ENCODE results near the gene MXD3. TPM values are rescaled to one million over a fixed set of nuclear protein-coding genes. Genes with fewer than 3 reads are reported as not detected.
A peak's percentile ranks its signal among the peaks of the same experiment; 100 is the strongest.
"Not testable (repeated sequence)": the region's sequence is repeated elsewhere in the genome, so short reads cannot be mapped to it uniquely, and the experiment has no call there.

The MXD3 gene
- total RNA-seq, 1 donor from 2014 or later, result 12.8 TPM

GRCh38 chr5:177290816-177291596, 20.7 kb downstream of the MXD3 start:
- no peak for DNase-seq (ENCODE audit: low spot score)
- no peaks in the 10 kb centered on the region for H3K27me3 Mint-ChIP-seq (ENCODE audit: low read depth)
- no peaks in the 10 kb centered on the region for H3K9me3 Mint-ChIP-seq
- peaks cover 61% of the 10 kb centered on the region for H3K36me3 Mint-ChIP-seq (ENCODE audit: low read depth)
- no peak overlapping the region for H3K4me3 Mint-ChIP-seq (ENCODE audit: low read depth)
- no peak overlapping the region for H3K27ac Mint-ChIP-seq
- intact Hi-C loops (cut with micrococcal nuclease), result no loop called here
- peaks cover 15% of the 10 kb centered on the region for H3K4me1 Mint-ChIP-seq (ENCODE audit: low read depth)

DNA sequence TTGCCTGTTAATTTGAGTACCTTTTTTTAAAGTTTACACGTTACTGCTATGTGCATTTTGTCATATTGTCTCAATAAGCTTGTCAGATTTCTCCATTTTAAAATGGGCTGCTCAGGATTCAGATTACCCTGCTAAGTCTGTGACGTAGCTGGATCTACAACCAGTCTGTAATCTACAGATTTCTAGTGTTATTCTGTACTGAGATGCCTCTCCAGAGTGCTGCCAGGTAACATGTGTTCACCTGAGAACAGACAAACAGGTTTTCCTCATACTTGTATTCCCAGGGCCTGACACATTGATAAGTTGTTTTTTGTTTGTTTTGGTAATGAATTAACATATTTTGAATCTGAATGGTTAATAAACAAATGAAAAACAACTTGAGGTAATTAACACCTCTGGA, 23.5 kb downstream of the MXD3 start:
- Mint-ChIP-seq H3K27ac (no peak overlapping the region), H3K4me3 (ENCODE audit: low read depth) (no peak overlapping the region), H3K4me1 (ENCODE audit: low read depth) (peaks cover 4% of the 10 kb centered on the region), H3K36me3 (ENCODE audit: low read depth) (peaks cover 51% of the 10 kb centered on the region), H3K27me3 (ENCODE audit: low read depth) (no peaks in the 10 kb centered on the region), H3K9me3 (no peaks in the 10 kb centered on the region)
- DNase-seq (ENCODE audit: low spot score), result no peak
- intact Hi-C loops (cut with micrococcal nuclease), result no loop called here

DNA sequence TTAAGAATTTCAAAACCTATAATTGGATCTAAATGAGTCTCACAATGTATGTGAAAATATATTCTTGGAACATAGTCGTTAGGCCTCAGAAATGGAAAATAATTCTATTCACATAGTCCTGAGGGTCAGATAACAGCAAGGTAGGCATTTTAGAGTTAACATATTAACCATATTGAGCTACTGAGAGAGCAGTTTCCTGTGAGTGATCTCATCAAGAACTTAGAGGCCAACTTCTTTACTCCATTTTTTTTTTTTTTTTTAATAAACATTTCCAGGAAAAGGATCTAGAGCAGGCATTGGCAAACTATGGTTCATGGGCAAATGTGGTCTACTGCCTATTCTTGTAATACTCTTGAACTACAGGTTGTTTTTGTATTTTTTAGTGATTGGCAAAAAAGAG, 34.8 kb downstream of the MXD3 start:
- Mint-ChIP-seq H3K27ac (peak overlapping the region; percentile 71), H3K4me3 (ENCODE audit: low read depth) (no peak overlapping the region), H3K27me3 (ENCODE audit: low read depth) (no peaks in the 10 kb centered on the region), H3K4me1 (ENCODE audit: low read depth) (peaks cover 9% of the 10 kb centered on the region), H3K9me3 (no peaks in the 10 kb centered on the region), H3K36me3 (ENCODE audit: low read depth) (peaks cover 69% of the 10 kb centered on the region)
- intact Hi-C loops (cut with micrococcal nuclease), result no loop called here
- no peak for DNase-seq (ENCODE audit: low spot score)

DNA sequence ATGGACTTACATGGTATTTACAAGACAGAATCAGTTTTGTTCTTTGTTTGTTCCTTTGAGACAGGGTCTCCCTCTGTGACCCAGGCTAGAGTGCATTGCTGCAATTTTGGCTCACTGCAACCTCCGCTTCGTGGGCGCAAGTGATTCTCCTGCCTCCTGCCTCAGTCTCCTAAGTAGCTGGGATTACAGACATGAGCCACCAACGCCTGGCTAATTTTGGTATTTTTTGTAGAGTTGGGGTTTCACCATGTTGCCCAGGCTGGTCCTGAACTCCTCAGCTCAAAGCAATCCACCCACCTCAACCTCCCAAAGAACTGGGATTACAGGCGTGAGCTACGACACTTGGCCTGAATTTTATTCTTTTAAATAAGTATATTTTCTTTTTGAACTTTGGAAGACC, 35.8 kb downstream of the MXD3 start:
- intact Hi-C loops (cut with micrococcal nuclease), result no loop called here
- no peak overlapping the region for H3K27ac Mint-ChIP-seq
- no peak overlapping the region for H3K4me3 Mint-ChIP-seq (ENCODE audit: low read depth)
- no peak for DNase-seq (ENCODE audit: low spot score)
- H3K9me3 Mint-ChIP-seq, result no peaks in the 10 kb centered on the region
- H3K4me1 Mint-ChIP-seq (ENCODE audit: low read depth), result peaks cover 9% of the 10 kb centered on the region
- H3K36me3 Mint-ChIP-seq (ENCODE audit: low read depth), result peaks cover 68% of the 10 kb centered on the region
- no peaks in the 10 kb centered on the region for H3K27me3 Mint-ChIP-seq (ENCODE audit: low read depth)

GRCh38 chr5:177271113-177271512, 40.6 kb downstream of the MXD3 start:
- intact Hi-C loops (cut with micrococcal nuclease), result no loop called here
- Mint-ChIP-seq H3K9me3 (no peaks in the 10 kb centered on the region), H3K27ac (no peak overlapping the region), H3K36me3 (ENCODE audit: low read depth) (peaks cover 67% of the 10 kb centered on the region), H3K4me1 (ENCODE audit: low read depth) (no peaks in the 10 kb centered on the region), H3K27me3 (ENCODE audit: low read depth) (no peaks in the 10 kb centered on the region), H3K4me3 (ENCODE audit: low read depth) (no peak overlapping the region)
- no peak for DNase-seq (ENCODE audit: low spot score)

DNA sequence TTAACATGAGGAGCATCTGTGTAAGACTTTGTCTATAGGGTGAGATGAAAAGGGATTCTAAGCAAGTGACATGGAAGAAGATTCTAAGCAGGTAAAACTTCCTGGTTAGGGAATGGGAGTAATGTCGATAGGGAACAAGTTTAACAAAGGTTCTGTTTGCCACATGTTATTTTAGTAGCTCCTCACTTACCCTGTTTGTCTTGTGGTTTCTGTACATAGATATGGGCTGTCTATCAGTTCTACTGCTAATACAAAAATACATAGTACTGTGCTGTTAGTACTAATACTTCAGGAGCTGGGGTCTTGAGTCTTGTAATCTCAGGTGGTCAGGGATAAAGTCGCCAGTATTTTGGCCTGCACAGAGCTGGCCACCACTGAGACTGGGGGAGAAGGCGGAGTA, 41.0 kb downstream of the MXD3 start:
- no peak overlapping the region for H3K27ac Mint-ChIP-seq

DNA sequence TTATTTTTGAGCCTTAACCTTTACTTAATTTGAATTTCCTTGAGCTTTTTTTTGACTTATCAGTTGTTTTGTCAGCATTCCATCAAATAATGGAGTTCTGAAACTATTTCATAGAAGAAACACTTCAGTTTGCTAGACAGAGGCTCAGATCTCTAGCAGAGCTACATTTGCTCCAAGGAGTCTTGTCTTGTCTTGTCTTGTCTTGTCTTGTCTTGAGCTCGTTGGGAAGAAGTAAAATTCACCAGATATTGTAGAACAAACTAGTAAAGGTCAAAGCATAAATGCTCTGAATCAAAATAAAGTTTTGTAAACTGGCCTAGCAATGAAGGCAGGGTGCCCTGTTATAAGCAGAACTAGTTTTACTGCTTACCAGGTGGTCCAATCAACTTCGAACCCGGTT, 41.7 kb downstream of the MXD3 start:
- H3K4me1 Mint-ChIP-seq (ENCODE audit: low read depth), result no peaks in the 10 kb centered on the region
- peaks cover 73% of the 10 kb centered on the region for H3K36me3 Mint-ChIP-seq (ENCODE audit: low read depth)
- H3K4me3 Mint-ChIP-seq (ENCODE audit: low read depth), result no peak overlapping the region
- H3K9me3 Mint-ChIP-seq, result no peaks in the 10 kb centered on the region
- no peak for DNase-seq (ENCODE audit: low spot score)
- no peaks in the 10 kb centered on the region for H3K27me3 Mint-ChIP-seq (ENCODE audit: low read depth)
- intact Hi-C loops (cut with micrococcal nuclease), result no loop called here
- no peak overlapping the region for H3K27ac Mint-ChIP-seq

More for the DNA sequence above, 41.0 kb downstream of the MXD3 start:
- Mint-ChIP-seq H3K36me3 (ENCODE audit: low read depth) (peaks cover 71% of the 10 kb centered on the region), H3K9me3 (no peaks in the 10 kb centered on the region), H3K27me3 (ENCODE audit: low read depth) (no peaks in the 10 kb centered on the region), H3K4me3 (ENCODE audit: low read depth) (no peak overlapping the region), H3K4me1 (ENCODE audit: low read depth) (no peaks in the 10 kb centered on the region)
- DNase-seq (ENCODE audit: low spot score), result no peak
- intact Hi-C loops (cut with micrococcal nuclease), result no loop called here

DNA sequence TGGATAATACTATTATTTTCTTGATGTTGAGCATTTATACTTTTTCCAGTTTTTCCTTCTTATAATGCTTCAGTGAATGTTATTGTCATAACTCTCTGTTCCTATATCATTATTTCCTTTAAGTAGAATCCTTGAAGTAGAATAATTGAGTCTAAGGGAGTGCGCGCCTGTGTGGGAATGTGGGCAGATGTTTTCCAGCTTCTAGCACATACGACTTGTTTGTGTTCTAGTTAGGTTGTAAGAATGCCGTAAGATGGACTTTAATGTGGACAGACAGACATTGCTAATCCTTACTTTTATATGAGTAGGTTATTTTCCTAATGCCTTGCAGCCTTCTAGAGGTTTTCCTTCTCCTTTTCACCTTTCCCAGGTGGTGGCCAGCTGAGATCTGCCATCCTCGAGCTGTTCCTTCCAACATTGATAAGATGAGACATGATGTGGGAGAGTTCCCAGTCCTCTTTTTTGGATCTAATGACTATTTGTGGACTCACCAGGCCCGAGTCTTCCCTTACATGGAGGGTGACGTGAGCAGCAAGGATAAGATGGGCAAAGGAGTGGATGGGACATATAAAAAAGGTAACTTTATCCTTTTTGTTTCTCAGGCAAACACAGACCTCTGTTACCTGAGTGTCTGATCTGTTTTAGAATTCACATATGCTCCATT, 42.3 kb downstream of the MXD3 start:
- no peaks in the 10 kb centered on the region for H3K27me3 Mint-ChIP-seq (ENCODE audit: low read depth)
- DNase-seq (ENCODE audit: low spot score), result no peak
- H3K9me3 Mint-ChIP-seq, result no peaks in the 10 kb centered on the region
- H3K27ac Mint-ChIP-seq, result no peak overlapping the region
- H3K4me3 Mint-ChIP-seq (ENCODE audit: low read depth), result no peak overlapping the region
- H3K36me3 Mint-ChIP-seq (ENCODE audit: low read depth), result peaks cover 69% of the 10 kb centered on the region
- intact Hi-C loops (cut with micrococcal nuclease), result no loop called here
- H3K4me1 Mint-ChIP-seq (ENCODE audit: low read depth), result peaks cover 1% of the 10 kb centered on the region

DNA sequence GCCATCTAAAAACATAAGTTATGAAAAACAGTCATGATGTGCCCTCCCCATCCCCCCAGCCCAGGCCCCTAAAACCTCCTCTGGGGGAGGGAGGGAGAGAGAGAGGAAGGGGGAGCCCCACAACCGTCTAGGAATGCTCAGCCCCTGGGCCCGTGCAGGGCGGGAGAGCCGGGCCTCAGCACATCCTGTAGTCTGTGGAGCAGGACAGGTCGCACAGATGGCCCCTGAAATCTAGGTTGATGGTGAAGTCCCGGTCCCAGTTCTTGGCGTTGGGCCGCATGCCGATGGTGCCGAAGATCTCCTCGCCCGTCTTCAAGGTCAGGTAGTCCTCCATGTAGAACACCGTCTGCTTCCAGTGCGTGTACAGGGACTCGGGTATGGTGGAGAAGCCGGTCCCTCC, 46.3 kb downstream of the MXD3 start:
- Mint-ChIP-seq H3K4me3 (ENCODE audit: low read depth) (no peak overlapping the region), H3K27ac (no peak overlapping the region), H3K27me3 (ENCODE audit: low read depth) (no peaks in the 10 kb centered on the region), H3K4me1 (ENCODE audit: low read depth) (peaks cover 10% of the 10 kb centered on the region), H3K36me3 (ENCODE audit: low read depth) (peaks cover 65% of the 10 kb centered on the region), H3K9me3 (no peaks in the 10 kb centered on the region)
- intact Hi-C loops (cut with micrococcal nuclease), result no loop called here
- no peak for DNase-seq (ENCODE audit: low spot score)

DNA sequence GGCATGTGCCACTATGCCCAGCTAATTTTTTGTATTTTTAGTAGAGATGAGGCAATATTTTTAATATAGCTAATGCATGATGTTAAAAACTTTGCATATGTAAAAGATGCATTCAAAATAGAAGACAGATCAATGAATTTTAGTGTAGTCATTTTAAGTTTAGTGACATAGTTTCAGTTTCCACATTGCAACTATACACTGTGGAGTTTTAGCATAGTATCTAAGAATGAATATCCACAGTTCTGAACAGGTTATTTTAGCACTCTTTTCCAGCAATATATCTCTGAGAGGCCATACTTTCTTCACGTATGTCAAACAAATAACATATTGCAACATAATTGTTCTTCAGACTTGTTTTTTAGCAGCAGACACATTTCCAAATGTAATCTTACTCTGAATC, 47.5 kb downstream of the MXD3 start:
- Mint-ChIP-seq H3K27ac (peak overlapping the region; percentile 15), H3K4me3 (ENCODE audit: low read depth) (no peak overlapping the region), H3K9me3 (no peaks in the 10 kb centered on the region), H3K36me3 (ENCODE audit: low read depth) (peaks cover 62% of the 10 kb centered on the region), H3K27me3 (ENCODE audit: low read depth) (no peaks in the 10 kb centered on the region), H3K4me1 (ENCODE audit: low read depth) (peaks cover 10% of the 10 kb centered on the region)
- intact Hi-C loops (cut with micrococcal nuclease), result no loop called here
- DNase-seq (ENCODE audit: low spot score), result no peak

DNA sequence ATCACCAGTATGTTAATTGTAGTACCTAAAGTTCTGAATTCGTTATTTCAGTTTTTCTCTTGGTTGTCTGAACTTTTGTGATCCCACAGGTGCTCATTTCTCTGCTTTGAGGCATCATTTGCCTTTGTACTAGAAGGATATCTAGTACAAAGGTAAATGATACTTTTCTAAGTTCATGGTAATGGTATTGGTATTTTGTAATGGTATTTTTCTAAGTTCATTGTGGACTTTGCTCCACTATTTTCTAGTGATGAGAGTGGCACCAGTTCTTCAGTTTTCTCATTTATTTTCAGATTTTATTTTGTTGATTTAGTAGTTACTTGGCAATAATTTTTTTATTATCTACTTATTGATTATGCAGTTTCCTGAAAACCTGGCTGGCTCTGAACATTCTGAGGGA, 50.2 kb downstream of the MXD3 start:
- Mint-ChIP-seq H3K9me3 (no peaks in the 10 kb centered on the region), H3K36me3 (ENCODE audit: low read depth) (peaks cover 68% of the 10 kb centered on the region), H3K4me3 (ENCODE audit: low read depth) (no peak overlapping the region), H3K27ac (no peak overlapping the region), H3K4me1 (ENCODE audit: low read depth) (peaks cover 10% of the 10 kb centered on the region), H3K27me3 (ENCODE audit: low read depth) (no peaks in the 10 kb centered on the region)
- intact Hi-C loops (cut with micrococcal nuclease), result no loop called here
- DNase-seq (ENCODE audit: low spot score), result no peak

- intact Hi-C loops (cut with micrococcal nuclease), result no loop called here
- no peak overlapping the region for H3K27ac Mint-ChIP-seq
- no peak for DNase-seq (ENCODE audit: low spot score)
- H3K4me3 Mint-ChIP-seq (ENCODE audit: low read depth), result no peak overlapping the region
- peaks cover 10% of the 10 kb centered on the region for H3K4me1 Mint-ChIP-seq (ENCODE audit: low read depth)
- peaks cover 66% of the 10 kb centered on the region for H3K36me3 Mint-ChIP-seq (ENCODE audit: low read depth)
- no peaks in the 10 kb centered on the region for H3K27me3 Mint-ChIP-seq (ENCODE audit: low read depth)
- no peaks in the 10 kb centered on the region for H3K9me3 Mint-ChIP-seq
Observed at GRCh38 chr5:177260961-177261360, 50.7 kb downstream of the MXD3 start.

- Mint-ChIP-seq H3K36me3 (ENCODE audit: low read depth) (peaks cover 75% of the 10 kb centered on the region), H3K4me1 (ENCODE audit: low read depth) (peaks cover 11% of the 10 kb centered on the region)
- DNase-seq (ENCODE audit: low spot score); H3K27me3 Mint-ChIP-seq (ENCODE audit: low read depth); H3K27ac Mint-ChIP-seq; intact Hi-C loops (cut with micrococcal nuclease); H3K9me3 Mint-ChIP-seq; H3K4me3 Mint-ChIP-seq (ENCODE audit: low read depth): not testable (repeated sequence)
Observed at GRCh38 chr5:177258711-177259110, 53.0 kb downstream of the MXD3 start.
